ENCODE data around the gene C10orf90.

- no peak for TF ChIP-seq CTCF (IDR thresholded peaks at IDR 0.05; ENCODE audit: extremely low read depth in 1 of 2, insufficient read depth in 1 of 2, low read depth in 1 of 2, low read length in 2 of 2)
- no peak for TF ChIP-seq POLR2A (IDR thresholded peaks at IDR 0.05; ENCODE audit: low read depth, low read length)
- no peak for TF ChIP-seq MYC (IDR thresholded peaks at IDR 0.05; ENCODE audit: low read depth, low read length)
- TF ChIP-seq, protein P1, sequence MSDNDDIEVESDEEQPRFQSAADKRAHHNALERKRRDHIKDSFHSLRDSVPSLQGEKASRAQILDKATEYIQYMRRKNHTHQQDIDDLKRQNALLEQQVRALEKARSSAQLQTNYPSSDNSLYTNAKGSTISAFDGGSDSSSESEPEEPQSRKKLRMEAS (IDR thresholded peaks at IDR 0.05; ENCODE audit: insufficient read depth, insufficient read length) = no peak
Measured at GRCh38 chr10:126670895-126671261, 385 bp upstream of the C10orf90 start.
